NCI-H187 (cell line): ENCODE measurements around the gene FOXO3.
A peak's percentile ranks its signal among the peaks of the same experiment; 100 is the strongest.
"Not testable (repeated sequence)": the region's sequence is repeated elsewhere in the genome, so short reads cannot be mapped to it uniquely, and the experiment has no call there.

ENCODE experiments used
- DNase-seq, 2 experiments: peaks; one replicate each; lab custom pipeline; 2025; lab: John Stamatoyannopoulos, UW

FOXO3 gene

DNA sequence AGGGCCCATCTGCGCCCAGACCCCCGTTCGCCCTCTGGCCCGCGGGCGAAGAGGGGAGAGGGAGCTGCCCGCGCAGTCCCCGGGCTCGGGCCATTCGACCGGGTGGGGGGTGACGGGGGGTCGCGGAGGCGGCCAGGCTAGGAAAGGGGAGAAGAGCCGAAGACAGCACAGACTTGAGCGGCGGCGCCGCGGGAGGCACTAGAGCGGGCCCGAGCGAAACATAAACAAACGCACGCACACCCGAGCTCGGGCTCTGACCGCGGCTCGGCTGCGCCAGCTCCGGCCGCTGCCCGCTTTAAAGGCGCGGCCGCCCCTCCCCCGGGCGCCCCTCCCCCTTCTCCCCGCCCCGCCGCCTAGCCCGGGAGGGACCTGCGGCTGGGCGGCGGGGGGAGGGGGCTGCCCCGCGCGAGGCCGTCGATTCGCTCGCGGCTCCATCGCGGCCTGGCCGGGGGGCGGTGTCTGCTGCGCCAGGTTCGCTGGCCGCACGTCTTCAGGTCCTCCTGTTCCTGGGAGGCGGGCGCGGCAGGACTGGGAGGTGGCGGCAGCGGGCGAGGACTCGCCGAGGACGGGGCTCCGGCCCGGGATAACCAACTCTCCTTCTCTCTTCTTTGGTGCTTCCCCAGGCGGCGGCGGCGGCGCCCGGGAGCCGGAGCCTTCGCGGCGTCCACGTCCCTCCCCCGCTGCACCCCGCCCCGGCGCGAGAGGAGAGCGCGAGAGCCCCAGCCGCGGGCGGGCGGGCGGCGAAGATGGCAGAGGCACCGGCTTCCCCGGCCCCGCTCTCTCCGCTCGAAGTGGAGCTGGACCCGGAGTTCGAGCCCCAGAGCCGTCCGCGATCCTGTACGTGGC is at the start of gene FOXO3:
FOXO3 (plus strand) TSS at position 455 of the 846 bp plus-strand sequence; CDS start at position 747, 292 bp downstream.
- peak; percentile 44 to 79 for DNase-seq

DNA sequence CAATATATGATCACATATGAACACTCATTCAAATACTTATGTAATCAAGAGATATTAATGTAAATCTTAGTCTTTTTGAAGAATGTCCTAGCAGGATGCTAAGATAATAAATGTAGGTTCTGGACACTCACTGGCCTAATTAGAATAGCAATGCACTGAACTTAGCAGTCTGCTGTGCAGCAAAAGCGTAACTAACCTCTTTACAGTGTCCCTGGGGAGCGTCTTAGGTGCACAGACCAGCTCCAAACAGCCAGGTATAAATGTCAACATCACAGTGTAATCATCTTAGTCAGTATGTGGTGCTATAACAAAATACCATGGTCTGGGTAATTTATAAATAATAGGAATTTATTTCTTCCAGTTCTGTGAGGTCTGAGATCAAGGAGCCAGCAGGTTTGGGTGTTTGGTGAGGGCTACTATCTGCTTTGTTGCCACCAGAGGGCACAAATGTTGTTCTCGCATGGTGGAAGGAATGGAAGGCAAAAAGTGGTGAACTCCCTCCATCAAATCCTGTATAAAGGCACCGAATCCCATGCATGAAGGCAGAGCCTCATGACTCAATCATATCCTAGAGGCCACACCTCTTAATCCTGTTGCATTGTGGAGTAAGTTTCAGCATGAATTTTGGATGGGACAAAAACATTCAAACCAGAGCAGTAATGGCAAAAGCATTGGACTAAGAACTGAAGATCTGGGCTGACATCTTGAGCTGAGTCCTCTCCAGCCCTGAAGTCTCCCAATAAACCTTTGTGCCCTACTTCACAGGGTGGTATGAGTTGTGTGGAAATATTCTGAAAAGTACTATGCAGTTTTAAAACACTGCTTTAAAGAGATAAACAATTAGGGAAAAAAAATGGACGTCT is 41.8 kb upstream of the FOXO3 start:
- DNase-seq: no peak

DNA sequence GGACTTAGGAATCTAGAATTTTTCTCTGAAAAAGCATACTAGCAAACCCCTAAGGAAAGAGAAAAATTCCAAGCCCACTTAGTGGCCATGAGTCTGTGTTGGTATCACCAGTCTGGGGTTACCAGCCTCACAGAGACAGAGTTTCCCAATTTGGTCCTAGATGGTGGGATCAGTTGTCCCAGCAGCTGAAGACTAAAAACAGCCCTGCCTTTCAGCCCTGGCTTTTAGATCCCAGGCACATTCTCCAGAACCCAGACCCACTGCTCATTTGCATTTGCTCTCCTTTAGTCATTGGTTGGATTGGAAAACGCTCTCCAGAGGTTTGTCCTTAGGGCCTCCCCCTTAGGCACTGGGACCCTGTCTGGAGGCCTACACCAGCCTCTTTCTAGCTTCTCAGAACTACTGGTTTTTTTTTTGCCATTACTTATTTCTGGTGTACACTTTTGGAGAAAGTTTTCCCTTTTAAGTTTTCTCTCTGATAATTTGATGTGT is 39.1 kb upstream of the FOXO3 start:
- DNase-seq: no peak

DNA sequence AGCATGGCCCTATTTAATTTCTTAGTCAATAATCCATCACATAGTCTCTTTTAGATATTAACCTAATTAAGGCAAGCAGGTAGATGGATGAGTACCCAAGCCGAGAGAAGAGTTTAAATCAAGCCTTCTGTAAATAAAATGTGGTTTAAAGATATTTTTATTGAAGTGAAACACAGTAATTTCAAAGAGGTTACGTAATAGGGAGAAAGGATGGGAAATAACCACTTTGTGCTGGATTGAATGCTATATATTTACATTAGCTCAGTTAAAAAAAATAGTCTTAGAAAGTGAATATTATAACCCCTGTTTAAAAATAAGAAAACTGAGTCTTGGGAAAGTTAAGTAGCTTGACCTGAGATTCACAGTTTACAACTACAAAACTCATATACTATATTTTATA is 37.0 kb upstream of the FOXO3 start:
- DNase-seq: no peak

DNA sequence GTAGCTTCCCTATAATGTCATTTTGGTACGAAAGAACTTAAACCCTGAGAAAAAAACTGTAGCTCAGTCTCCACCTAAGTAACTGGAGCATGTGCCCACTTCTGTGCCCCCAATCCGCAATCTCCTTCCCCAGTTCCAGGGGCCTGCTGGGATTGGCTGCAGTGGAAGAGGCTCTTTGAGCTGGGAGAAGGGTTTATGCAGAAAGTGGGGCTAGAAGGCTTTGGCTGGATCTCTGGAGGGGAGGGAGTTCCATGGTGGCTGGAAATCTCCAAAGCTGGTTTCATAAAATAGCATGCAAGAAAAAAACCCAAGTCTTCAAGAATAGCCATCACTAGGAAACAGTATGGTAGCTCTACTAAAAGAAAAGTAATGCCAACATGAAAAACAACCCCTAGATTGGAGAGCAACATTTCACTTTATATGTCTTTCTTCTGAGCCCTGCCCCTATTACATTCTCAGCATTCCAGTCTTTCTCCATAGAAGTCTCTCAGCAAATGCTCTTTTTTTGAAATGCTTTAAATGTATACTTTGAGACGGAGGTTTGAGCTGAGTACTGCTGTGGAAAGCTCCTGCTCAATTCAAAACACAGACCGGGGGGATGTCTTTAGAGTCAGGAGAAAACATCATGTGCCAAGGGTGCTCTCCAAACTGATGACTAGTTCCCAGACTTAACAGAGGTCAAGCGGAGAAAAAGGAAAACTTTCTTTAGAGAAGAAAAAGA is 36.0 kb upstream of the FOXO3 start:
- DNase-seq: no peak

DNA sequence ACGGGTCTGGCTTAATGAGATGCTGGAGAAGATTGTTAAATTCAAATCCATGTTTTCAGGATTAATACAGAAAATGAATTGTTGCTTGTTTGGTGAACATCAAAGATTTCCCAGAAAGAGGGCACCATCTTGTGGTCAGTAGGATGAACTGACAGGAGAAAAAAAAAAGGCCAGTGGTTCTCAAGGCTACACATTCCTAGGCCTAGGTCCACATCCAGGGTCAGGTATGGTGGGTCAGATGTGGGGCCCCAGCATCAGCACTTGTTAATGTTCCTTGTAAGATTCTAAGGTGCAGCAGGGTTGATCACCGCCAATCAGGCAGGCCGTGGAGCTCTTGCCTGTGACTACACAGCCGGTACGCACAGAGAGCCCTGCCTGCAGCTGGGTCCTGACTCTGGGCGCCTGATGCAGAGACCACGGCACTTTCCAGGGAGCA is 34.0 kb upstream of the FOXO3 start:
- no peak for DNase-seq

DNA sequence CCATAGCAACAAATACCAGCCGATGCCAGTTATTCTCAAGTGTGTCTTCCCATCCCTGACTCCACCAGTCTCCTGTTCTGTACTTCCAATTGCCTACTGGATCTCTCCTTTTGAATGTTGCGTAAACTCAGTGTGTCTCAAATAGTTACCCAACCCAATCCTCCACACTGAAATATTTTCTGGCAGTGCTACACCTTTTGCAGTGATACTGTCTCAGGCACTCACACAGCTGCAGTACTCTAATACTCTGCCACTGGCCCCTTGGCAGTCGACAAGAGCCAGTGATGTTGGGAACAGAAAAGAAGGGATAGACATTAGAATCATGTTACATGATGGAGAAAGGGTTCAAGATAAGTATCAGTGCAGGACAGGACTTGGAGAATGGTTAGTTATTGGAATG is 31.8 kb upstream of the FOXO3 start:
- DNase-seq: no peak

DNA sequence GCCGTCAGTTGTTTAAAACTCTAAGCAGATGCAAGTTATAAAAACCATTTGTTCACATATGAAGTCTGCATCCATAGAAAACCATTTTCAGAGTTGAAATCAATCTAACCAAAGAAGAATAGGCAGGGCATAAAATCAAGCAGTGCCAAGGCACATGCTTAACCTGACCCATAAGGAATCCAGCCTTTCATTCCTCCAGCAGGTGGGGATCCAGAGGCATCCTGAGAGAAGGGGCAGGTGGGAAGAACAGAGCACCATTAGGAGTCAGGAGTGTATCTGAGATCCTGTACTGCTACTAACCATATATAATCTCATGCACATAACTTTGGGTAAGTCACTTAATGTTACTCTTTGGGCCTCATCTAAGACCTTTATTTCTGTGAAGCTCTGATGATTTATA is 29.4 kb upstream of the FOXO3 start:
- DNase-seq: no peak

DNA sequence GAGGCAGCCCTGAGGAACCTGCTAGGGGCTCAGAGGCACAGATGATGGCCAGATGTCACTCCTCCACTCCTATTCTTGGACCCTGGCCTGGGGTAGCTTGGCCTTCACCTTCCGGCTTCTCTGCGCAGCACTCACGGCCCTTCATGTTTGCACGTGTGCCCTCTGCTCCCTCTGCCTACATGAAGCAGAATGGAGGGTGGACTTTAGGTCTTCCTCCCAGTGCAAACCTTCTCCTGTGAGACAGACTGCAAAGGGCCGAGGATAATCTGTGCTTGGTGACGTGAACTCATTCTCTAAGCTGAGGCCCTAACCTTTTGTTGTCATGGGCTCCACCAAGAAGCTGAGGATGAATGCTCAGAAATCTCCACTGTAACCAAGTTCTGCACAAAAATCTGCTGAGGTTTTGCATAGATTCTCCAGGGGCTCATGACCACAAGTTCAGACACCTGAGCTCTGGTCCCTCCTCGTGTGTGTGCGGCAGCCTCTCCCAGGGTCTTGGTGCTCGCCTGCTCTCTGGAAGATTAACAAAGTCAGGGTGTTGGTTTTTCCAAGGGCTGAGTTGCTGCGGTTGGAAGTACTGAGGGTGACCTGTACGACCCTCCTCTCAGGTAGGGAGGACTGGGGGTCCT is 25.5 kb upstream of the FOXO3 start:
- no peak for DNase-seq

DNA sequence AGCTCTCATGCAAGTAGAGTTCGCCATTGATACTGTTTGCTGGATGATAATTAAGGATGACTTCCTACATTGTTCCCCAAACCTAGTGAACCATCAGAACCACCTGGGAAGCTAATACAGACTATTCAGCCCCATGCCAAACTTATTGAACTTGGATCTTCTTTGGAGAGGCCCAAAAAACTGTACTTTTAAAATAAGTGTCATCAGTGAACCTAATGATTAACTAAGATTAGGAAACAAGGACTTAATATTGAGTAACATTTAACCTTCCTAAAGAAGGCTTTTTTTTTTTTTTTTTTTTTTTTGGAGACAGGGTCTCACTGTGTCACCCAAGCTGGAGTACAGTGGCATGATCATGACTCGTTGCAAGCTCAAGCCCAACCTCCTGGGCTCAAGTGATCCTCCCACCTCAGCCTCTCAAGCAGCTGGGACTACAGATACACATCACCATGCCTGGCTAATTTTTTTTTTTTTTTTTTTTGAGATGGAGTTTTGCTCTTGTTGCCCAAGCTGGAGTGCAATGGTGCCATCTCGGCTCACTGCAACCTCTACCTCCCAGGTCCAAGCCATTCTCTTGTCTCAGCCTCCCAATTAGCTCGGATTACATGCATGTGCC is 24.7 kb upstream of the FOXO3 start:
- DNase-seq: not testable (repeated sequence)

DNA sequence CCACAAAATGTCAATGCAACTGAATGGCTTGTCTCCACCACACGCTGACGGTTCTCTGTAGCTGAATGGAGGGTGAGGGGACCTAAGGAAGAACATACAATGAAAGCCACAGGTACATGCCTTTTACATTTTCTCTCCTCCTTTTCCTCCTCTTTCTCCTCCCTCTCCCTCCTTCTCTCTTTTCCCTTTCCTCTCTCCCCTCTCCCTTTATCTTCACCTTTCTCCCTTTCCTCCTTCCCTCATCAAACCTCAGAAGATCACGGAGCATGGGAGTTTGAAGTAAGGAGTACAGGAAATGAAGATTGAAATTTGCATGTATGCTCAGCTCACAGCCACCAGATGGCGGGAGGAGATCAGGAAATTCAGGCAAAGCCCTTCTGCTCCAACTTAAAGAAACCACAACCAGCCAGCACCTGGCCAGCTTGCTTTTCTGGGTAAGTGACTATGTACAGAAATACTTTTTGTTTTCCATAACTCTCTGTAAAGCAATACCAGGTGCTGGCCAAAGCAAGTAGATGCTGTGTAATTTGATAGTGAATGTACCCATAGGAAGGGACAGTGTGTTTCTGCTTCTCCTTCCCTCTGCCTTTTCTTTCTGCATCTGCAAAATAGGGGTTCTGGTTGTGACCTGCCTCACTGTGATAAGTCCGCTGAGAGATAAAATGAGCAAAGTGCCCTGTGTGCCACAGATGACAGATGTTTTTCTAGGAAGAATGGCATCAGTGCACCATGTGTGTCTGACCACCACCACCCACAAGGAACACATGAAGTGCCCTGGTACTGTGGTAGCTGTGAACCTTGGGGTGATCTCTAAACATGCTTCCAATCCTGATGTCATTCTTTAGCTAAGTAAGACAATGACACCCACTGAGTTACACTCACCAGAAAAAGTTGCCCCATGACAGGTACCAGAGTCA is 18.6 kb upstream of the FOXO3 start:
- peak; percentile 13 to 63 for DNase-seq

DNA sequence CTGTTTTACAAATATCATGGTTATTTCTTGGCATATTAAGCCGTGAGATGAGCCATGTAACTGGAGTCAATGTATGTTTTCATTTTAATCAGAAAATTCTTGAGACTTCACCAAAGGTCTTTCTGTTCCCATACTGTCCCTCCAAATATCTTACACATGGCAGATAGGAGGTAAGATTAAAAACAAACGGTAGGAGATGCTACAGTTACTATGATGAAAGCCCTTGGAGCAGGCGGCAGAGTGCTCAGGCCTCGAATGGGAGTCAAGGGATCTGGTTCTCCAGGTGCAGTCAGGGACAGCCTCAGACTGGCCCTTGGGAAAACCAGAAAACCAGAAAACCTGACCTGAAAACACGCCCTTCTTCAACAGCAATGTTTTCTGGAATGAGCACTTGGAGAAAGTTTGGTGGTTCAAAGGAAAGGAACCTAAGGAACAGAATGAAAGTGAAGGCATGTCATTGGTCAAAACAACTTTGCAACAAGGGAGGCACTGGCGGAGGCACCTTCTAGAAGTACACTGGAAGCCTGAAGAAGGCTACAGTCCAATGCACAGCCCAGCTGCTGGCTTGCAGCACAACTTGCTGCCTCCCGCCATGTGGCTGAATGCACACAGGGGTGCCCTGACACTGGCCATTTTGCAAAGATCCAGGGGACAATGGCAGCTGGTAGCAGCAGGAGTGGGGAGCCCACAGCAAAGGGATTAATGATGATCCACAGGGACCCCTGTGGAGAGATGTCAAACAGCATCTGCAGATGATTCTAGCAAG is 17.4 kb upstream of the FOXO3 start:
- no peak for DNase-seq

DNA sequence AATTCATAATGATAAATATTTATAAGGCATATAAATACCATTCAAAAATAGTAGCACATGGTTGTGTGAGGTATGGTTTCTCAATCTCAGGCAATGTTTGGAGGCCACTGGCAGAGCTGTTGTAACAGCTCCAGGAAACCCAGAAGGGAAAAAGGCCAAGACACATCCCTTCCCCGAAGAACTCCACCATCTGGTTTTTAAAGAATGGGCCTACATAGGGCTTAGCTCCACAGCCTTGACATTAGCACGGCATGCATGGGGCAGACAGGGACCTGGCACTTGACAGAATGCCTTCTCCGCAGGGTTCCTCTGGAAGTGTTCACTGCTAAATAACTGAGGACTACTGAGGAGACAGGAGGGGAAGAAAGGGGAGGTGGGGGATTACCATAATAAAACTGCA is 16.1 kb upstream of the FOXO3 start:
- no peak for DNase-seq

DNA sequence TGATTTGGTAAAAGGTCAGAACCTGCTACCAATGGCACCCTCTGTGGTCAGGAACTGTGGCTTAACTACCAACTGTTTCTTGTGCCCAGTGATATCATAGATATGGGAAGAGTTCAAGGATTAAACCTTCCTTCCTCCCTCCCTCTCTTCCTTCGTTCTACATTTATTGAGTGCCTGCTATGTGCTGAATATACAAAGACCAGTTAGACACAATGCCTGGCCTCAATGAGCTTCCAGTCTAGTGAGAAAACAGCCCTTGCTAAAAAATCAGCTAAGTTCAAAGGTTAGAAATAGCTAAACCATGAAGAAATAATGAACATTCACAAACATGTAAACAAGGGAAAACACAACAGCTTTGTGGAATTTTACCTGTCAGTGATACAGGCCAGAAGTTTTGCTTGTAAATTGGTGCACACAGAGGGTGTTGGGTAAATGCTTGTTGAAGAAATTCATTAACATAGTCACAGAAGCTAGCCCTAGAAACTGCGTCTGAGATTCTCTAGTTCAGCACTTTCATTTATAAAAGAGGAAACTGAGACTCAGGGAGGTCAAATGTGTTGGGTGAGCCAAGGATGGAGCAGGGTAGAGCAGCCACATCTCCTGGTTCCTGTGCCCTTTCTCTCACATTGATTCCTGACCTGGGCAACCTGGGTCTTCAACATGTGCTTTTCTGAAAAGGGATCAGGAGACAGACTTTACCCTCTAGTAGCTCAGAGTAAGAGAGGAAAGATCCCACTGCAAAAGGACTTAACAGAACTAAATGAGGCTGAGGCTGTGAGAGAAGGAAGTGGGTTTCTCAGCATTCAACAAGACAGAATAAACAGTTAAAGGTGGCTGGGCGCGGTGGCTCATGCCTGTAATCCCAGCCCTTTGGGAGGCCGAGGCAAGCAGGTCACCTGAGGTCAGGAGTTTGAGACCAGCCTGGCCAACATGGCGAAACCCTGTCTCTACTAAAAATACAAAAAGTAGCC is 14.4 kb upstream of the FOXO3 start:
- DNase-seq: no peak

DNA sequence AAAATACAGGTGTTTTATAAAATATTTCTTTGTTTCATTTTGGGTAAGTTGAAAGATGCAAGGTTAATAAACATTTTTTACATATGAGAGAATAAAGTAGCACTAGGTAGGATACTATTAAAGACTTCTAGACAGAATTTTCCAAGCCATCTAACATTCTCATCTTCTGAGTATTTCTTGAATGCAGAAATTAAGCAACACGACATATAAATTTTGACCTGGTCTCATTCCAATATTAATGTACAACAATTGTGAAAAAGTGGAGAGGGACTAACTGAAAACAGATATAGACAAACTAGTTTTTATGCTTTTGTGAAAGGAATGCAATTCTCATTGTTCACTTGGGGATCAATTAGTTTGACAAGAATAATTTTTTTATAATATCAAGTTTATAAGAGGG is 11.5 kb upstream of the FOXO3 start:
- no peak for DNase-seq

DNA sequence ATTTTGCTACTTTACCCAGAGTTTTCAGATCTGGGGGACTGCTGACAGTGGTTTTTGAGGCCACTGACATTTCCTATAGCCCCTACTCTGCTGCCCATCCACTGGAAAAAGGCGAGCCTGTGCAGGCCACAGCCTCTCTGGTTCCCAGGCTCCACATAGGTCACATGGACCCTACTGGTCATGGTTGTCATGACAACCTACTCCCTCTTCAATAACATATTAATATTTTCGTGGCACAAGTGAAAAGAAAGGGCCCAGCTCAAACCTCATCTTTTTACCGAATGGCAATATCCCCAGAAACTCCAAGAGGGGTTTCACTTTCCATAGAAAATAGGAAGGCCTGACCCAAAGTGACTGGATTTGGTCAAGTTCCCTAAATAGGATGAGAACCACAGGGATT is 11.0 kb upstream of the FOXO3 start:
- no peak for DNase-seq

DNA sequence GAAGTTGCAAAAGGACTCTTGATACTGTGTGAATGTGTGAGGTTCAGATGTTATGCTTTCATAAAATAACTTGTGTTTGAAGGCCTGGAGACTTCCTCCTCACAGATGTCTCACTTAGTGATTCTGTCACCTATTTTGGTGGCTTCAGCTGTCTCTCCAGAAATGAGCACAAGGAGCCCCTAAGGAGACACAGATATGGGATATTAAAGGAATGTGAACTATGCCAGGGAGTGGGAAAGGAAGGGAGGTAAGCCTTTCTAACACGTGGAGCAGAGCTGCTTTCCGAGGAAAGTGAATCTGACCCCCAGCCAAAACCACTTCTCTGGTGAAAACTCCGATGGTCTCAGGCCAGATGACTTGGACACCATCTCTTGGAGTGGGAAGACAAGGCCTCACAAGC is 10.5 kb upstream of the FOXO3 start:
- no peak for DNase-seq

DNA sequence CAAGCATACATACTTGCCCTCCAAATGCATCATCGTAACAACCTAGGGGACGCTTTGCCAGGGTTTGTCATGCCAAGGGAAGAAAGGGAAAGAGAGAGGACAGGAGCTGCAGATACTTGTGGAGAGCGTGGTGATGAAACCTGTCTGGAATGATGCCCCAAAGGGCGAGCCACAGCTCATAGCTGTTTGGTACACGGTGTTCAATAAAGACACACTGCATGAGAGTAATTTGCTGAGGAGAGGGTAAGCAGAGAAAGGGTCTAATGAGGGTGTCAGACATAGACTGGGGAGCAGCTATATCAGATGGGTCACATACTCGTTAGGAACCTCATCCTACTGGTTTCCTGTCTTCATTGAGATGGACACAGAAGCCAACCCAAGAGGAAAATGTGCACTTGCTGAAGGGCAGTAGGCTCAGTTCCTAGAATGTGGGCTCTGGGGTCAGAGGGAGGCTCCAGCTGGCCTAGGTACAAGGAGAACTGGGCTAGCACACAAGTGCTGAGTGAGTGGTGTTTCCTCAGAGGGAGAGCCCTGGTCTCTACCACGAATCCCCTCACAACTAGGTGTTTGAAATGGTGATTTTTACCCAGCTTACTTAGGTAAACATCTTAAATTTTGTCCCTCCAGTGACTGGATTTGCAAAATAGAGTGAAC is 5.2 kb upstream of the FOXO3 start:
- no peak for DNase-seq
